Neutrophil (primary cell): ENCODE measurements around the gene CHRM3.

Experiments
- H3K27ac ChIP-seq: fragments of 200-600 bp; sonication (generic); 2 replicates; pipeline ENCODE4 v1.5.1; 2016; ENCODE audit warnings: mild to moderate bottlenecking, moderate library complexity
- H3K27me3 ChIP-seq: fragments of 200-600 bp; sonication (generic); 2 replicates; pipeline ENCODE4 v1.6.0; 2016; ENCODE audit warnings: mild to moderate bottlenecking
- H3K36me3 ChIP-seq: fragments of 200-600 bp; sonication (generic); 2 replicates; pipeline ENCODE4 v1.5.1; 2017
- H3K4me1 ChIP-seq, 2 experiments: fragments of 200-600 bp in 1 of 2; sonication (generic) in 1 of 2; 1 replicate in 1 of 2; 2 replicates in 1 of 2; pipeline versions ENCODE4 v1.5.1 to v1.6.1; 2013 to 2016; ENCODE audit warnings: low read depth in 1 of 2, low read length in 1 of 2, mild to moderate bottlenecking in 1 of 2, moderate library complexity in 1 of 2; ENCODE audit not compliant: control insufficient read depth in 1 of 2, insufficient read depth in 1 of 2
- H3K4me3 ChIP-seq, 2 experiments: fragments of 200-600 bp in 1 of 2; sonication (generic) in 1 of 2; 1 replicate in 1 of 2; 2 replicates in 1 of 2; pipeline ENCODE4 v1.5.1; 2013 to 2016; ENCODE audit warnings: low read depth in 1 of 2, low read length in 1 of 2, mild to moderate bottlenecking in 1 of 2, moderate library complexity in 1 of 2
- H3K9me3 ChIP-seq: fragments of 200-600 bp; sonication (generic); 2 replicates; pipeline ENCODE4 v1.5.1; 2016
- CTCF ChIP-seq: fragments of 200-600 bp; sonication (generic); IDR thresholded peaks from 2 replicates; pipeline ENCODE4 v1.5.1; 2016; ENCODE audit warnings: antibody characterized with exemption

CHRM3 gene

GRCh38 chr1:239394107-239394506 lies 7.7 kb downstream of the CHRM3 start:
- H3K27me3 ChIP-seq: peaks cover 34% of the 10 kb centered on the region
- H3K4me1 ChIP-seq: peaks cover 19 to 20% of the 10 kb centered on the region in 2 experiments
- H3K27ac ChIP-seq: no peak overlapping the region
- no peak overlapping the region for H3K4me3 ChIP-seq
- no peak for TF ChIP-seq CTCF
- no peaks in the 10 kb centered on the region for H3K36me3 ChIP-seq
- H3K9me3 ChIP-seq: no peaks in the 10 kb centered on the region

GRCh38 chr1:239413916-239414315 lies 27.5 kb downstream of the CHRM3 start:
- no peak for TF ChIP-seq CTCF
- H3K27me3 ChIP-seq: no peaks in the 10 kb centered on the region
- H3K36me3 ChIP-seq: no peaks in the 10 kb centered on the region
- no peak overlapping the region for H3K27ac ChIP-seq
- no peak overlapping the region for H3K4me3 ChIP-seq
- H3K4me1 ChIP-seq: no peaks in the 10 kb centered on the region
- no peaks in the 10 kb centered on the region for H3K9me3 ChIP-seq

- Histone ChIP-seq H3K4me3 (no peak overlapping the region), H3K27ac (no peak overlapping the region), H3K27me3 (no peaks in the 10 kb centered on the region), H3K9me3 (no peaks in the 10 kb centered on the region), H3K36me3 (no peaks in the 10 kb centered on the region), H3K4me1 (no peaks in the 10 kb centered on the region)
- no peak for TF ChIP-seq CTCF
Observed at GRCh38 chr1:239417221-239417620, 30.9 kb downstream of the CHRM3 start.

GRCh38 chr1:239417986-239418640 lies 31.7 kb downstream of the CHRM3 start:
- H3K27me3 ChIP-seq: no peaks in the 10 kb centered on the region
- H3K4me1 ChIP-seq: no peaks in the 10 kb centered on the region
- H3K9me3 ChIP-seq: no peaks in the 10 kb centered on the region
- H3K27ac ChIP-seq: no peak overlapping the region
- H3K36me3 ChIP-seq: no peaks in the 10 kb centered on the region
- no peak overlapping the region for H3K4me3 ChIP-seq
- TF ChIP-seq CTCF: no peak

GRCh38 chr1:239418681-239419080 lies 32.3 kb downstream of the CHRM3 start:
- TF ChIP-seq CTCF: no peak
- Histone ChIP-seq H3K27ac (no peak overlapping the region), H3K4me3 (no peak overlapping the region), H3K4me1 (no peaks in the 10 kb centered on the region), H3K9me3 (no peaks in the 10 kb centered on the region), H3K27me3 (no peaks in the 10 kb centered on the region), H3K36me3 (no peaks in the 10 kb centered on the region)
